HL-60/S4 treated with phorbol 12-myristate 13-acetate at 8.2 ng/mL for 4 days and 3 days (cell line): ENCODE results near the gene ANKFY1.

Experiments used
- in situ Hi-C: fragments of 300-500 bp; cut with MboI; formaldehyde crosslinking; loops from 2 replicates; pipeline ENCODE4 v1.15.0; 2022; ENCODE audit warnings: low sequenced_read_pairs

Gene ANKFY1

DNA sequence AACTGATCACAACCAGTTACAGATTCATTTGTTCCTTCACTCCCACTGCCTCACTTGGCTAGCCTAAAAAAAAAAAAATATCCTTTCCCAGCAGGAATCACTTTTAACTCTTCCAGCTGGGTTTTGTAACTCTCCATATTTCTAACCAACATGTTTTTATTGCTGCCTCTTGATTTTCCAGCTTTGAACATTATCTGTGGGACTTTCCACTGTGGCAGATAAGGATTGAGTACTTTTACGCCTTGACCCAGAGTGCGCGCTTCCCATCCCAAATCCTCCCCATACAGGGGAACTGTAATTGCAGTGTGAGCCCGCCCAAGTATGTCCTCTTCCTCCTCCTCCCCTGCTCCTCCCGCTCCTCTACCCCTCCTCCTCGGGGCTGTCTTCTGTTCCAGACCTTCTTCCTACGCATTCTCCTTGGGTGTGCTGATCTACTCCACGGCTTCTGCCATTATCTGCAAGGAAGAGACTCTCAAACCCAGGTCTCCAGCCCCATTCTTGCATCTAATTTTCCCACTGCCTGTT lies 77.4 kb downstream of the ANKFY1 start:
- in situ Hi-C loops: no loop called here

DNA sequence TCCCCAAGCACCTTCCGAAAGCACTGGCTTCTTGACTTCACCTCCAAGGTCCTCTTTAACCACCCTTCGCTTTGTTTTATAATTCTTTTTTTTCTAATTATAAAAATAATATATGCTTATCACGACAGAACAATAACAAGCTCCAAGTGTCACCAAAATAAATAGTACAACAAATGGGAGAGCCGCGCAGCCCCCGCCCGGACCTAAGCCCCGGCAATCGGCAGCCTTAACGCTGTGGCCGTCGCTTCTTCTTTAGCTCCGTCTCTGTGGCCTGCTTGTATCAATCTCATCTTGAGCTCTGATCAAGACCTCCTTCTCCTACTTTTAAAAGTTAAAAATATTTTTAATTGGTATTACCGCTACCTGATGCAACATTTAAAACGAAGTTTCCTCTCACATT lies 78.1 kb downstream of the ANKFY1 start:
- in situ Hi-C loops: no loop called here

DNA sequence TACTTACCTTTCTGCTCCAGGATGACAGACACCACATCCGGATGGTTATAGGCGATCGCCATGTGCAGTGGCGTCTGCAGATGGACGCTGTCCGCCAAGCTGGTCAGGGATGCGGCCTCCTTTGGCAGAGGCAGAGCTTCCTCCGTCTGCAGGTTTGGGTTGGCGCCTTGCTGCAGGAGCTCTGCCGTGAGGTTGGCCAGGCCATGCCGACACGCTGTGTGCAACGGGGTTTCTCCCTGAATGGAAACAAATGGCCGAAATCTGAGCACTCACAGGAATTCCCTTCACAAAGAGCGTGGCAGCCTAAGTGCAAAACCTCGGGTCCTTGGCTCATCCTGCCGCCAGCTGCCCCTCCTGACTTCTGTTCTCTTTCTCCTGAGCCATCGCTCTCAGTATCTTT lies 79.0 kb downstream of the ANKFY1 start:
- in situ Hi-C loops: no loop called here

DNA sequence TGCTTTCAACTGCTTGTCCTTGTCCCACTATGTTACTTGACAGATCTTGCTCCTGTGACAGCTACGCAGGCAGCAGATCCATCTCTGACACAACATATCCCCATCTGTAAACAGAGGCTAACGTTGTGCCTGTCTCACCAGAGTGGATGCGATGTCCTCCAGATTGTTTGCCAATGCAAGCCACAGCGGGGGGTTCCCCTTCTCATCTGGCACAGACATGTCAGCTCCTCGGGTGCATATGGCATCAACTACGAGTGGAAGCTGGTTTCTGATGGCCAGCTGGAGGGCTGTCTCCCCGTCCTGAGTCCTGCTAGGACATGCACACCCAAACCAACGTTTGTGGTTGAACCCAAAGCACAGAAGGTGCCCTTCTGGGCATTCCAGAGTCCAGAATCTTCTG lies 81.7 kb downstream of the ANKFY1 start:
- in situ Hi-C loops: no loop called here

DNA sequence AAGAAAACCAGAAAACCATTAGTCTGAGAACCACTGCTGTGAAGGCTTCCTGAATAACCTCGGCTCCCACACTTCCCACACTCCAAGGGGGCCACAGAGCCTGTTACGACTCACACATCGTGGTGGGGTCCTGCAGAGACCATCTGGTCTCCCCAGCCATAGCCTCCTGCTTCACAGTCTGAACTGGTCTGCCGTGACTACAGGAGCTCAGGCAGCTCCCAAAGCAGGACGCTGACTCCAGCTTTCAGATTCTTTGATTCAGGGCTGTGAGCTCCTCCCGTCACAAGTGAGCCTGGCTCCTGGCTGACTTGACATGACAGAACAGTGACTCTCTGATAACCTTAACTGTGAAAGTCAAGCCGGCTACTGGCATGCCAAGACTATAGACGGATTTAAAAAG lies 83.0 kb downstream of the ANKFY1 start:
- in situ Hi-C loops: no loop called here

DNA sequence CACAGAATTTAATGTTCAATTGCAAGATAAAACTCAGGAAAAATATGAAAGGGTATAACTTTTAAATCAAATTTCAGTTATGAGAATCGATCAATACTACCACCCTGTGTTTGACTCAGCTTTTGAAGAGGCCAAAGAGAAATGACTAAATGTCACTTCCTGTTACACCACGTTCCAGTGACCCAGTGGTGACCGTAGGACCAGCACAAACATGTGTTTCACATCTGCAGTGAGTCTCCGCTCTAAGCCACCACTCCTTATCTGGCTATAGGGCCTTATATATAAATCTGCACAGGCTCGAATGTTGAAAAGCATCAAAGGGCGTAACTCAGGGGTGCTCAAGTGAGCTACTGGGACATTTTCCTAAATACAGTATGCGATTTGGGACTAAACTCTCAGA lies 84.7 kb downstream of the ANKFY1 start:
- in situ Hi-C loops: no loop called here

DNA sequence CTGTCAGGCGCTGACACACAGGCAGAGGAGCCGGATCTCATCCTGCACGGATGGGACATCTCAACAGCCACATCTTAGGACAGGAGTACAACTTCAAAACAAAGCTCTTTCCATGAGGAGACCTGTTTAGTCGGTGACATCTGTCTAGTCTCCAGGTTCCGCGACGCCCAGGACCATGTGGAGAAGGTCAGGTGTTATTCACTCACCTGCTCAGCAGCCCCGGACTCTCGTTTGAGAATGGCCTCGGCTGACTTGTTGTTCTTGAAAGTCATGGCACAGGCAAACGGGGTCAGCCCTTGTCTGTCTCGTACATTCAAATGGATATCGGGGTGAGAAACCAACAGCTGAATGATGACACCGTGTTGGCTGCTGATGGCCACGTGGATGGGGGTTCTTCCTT lies 85.1 kb downstream of the ANKFY1 start:
- in situ Hi-C loops: no loop called here

DNA sequence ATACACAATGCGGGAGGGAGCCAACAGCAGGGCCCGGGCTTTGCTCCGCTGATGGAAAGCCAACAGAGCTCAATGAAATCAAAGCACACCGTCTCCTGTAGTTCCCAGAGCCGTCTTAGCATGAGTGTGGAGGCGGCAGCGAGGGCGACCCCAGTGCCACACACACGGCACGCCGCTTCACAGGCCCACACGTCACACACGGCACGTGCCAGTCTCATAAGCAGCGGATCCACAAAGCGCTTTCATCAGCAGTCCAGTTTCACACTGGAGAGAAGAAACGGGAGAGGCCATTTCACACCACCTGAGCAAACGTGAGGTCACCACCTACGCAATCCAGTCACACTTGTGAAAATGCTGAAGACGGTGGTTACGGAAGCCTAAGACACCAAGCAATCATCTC lies 86.0 kb downstream of the ANKFY1 start:
- in situ Hi-C loops: no loop called here

DNA sequence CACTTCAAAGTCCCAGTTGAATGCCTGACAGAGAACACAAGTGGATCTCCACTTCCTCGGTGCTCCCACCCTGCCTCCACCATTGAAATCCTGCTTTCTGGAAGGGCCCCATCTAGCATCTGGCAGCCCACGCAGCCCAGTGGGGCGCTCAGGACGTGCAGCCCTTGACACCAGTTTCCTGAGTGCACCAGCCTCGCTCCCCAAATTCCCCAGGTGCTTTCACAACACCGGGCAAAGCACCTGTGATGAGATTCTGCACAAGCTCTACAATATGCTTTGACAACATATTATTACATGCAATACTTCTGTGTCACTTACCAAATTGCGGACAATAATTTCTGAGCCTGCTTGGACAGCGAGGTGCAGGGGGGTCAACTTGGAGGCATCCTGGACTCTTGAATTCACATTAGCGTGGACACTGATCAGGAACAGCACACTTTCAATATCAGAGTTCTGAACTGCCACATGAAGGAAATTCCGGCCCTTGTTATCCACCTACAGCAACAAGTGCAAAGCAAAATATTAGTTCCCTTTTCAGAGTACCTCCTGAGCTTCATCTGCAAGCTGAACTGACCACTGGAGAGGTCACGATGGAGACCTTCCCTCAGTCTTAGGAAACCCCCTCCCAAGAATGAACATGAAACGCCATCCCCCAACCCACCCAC lies 86.8 kb downstream of the ANKFY1 start:
- in situ Hi-C loops: no loop called here

DNA sequence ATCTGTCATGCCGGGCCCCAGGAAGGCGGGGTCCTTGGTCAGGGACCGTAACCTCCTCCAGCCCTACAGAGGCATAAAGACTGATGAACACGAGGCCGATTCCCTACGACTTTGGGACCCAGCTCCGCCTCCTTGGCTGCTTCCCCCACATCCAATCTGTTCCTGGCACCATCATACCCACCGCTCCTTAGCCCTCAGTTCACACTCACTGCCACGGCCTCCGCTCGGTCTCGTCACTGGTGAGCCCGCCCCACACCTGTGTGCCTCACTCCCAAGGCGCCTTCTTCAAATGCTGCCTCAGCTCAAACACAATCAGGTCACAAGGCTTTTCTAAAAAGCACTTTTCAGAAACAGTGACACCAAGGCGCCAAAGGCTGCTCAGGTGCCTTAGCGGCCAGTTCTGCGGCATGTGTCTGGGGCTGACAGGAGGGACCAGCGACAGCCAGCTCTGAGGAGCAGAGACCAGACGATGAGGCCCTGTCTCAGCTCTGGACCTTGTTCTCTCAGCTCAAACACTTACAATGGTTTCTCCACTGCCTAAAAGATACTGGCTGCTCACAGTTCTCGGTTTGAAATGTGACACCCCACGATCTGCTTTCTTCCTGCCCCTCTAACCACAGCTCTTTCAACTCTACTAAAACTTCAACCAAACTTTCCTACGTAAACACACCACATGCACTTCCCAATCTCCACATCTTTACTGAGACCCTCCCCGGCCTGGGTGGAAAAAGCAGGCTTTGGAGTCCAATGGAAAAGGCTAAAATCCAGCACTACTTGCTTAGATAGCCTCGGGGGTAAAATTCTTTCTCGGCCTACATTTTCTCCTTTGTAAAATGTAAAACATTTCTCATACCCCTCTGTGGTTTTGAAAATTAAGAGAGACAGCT lies 87.6 kb downstream of the ANKFY1 start:
- in situ Hi-C loops: no loop called here

DNA sequence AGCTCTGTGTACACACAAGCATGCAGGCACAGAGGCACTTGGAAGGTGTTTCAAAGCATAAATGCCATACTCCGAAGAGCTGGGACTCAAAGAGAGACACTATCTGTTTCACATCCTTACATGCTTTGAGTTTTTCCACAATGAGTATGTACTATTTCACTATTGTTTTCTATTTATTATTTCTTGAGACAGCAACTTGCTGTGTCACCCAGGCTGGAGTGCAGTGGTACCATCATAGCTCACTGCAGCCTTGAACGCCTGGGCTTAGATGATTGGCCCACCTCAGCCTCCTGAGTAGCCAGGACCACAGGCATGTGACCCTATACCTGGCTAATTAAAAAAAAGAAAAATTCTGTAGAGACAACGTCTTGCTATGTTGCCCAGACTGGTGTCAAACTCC lies 89.2 kb downstream of the ANKFY1 start:
- in situ Hi-C loops: no loop called here

DNA sequence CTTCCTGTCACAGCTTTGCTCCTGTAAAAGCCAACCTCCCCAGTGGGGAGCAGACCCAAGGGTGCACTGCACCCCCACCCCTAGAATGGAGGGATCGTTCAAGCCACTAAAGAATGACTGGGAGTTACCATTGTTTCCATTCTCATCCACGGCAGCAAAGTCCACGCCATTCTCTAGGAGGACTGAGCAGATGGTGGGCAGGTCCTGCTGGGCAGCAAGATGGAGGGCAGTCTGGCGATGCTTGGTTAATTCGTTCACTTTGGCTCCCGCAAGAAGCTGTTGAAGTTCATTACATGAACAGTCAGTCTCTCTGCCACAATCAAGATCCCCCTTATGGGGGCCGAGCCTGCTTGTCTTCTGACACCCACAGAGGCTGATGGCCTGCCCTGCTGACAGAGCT lies 90.0 kb downstream of the ANKFY1 start:
- in situ Hi-C loops: no loop called here

DNA sequence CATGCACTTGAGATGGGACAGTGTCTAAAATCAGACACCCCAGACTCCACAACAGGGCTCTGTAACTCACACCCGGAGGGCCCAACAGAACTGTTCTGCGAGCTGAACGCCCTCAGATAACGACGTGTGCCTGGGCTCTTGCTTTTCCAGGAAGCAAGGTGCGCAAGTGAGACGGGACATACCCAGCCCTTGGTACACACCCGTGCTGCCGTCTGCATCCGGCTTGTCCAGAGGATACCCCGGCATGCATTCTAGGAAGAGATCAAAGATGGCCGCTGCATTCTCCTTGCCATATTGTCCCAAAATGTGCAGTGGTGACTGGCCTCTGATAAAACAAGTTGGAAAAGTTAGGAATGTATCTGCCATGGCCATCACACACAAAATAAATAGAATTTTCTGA lies 91.4 kb downstream of the ANKFY1 start:
- in situ Hi-C loops: no loop called here

DNA sequence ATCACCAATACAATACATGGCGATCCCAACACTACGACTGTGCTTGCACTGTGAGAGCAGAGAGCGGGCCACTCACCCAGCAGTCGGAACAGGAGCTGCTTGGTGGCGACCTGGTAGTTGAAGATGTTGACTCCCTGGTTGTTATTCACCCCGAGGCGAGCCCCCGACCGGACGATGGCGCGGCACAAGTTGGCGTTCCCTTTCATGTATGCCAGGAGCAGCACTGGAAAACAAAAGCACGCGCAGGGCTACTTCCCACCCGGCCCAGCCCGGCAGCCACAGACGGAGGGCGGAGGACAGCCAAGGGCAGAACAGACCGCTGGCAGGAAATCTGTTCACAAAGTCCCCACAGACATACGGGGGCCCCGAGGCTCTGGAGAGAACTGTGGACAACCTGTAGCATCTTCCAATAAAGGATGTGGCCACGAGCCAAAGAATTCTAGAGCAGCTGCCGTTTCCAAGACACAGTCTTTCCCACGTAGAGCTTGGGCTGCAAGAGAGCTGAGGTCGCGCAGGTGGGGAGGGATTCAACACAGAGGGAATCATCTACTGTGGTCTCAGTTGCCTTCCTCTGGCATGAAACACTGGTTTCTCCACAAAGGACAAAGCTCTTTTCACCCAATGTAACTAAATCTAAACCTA lies 93.0 kb downstream of the ANKFY1 start:
- in situ Hi-C loops: no loop called here

DNA sequence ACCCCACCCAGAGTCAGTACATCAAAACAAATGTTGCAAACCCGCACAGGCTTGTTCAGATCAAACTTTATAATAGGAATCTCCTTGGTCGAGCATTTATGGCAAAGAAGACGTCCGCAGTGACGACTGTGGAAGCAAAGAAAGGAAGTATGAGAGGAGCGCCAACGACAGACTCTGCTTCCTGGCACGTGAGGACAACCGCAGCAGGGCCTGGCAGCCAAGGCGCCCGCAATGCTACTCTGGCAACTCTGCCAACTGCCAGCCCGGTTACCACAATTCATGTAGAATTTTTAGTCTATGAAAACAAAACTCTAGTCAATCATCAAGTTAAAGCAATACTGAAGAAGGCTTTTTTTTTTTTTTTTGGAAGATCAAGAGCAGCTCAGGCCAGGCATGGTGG lies 96.0 kb downstream of the ANKFY1 start:
- in situ Hi-C loops: no loop called here

DNA sequence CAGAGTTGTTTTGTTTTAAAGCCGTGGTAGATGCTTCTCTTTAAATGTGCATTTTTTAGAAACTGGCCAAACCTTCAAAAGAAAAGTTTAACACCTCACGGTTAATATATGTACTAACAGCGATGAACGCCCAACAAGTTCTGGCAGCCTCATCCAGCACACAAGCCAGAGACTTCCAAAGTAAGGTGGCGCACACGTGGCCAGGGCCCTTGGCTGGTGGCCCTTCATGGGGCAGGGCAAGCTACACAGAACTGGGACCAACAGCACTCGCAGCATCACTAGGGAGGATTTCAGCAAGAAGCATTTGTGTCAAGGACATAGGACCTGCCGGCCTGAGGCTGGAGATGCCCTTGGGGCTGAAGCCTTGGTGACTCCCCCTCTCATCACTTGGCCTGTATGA lies 97.4 kb downstream of the ANKFY1 start:
- in situ Hi-C loops: no loop called here

DNA sequence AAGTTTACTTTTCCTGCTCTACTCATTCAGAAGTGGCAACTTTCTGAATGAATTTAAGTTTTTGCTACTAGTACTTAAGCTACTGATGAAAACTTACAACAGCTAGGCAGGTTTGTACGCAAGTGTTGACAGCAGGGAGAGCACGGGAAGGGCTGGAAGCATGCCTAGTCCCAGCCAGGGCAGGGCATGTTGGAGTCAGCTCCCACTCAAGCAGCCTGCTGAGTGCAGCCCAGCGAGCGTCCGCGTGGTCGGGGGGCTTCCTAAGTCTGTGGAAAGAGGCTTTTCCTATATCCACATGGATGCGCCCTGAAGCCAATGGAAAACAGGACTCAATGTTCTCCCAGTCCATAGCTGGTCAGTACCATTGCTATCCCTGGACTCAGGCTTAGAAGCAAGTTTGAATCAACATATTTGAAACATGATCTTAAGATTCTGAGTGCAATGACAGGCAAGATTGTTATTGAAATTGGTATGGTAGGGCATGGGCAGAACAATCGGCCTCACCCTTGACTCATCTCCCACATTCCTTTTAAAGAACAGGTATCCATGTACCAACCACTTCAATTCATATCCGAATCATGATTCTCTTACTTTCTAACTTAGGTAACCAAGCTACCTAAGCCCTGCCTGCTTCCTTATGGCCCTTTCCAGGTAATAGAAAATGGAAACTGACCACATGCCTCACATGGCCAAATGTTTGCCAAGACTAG lies 98.3 kb downstream of the ANKFY1 start:
- in situ Hi-C loops: no loop called here

DNA sequence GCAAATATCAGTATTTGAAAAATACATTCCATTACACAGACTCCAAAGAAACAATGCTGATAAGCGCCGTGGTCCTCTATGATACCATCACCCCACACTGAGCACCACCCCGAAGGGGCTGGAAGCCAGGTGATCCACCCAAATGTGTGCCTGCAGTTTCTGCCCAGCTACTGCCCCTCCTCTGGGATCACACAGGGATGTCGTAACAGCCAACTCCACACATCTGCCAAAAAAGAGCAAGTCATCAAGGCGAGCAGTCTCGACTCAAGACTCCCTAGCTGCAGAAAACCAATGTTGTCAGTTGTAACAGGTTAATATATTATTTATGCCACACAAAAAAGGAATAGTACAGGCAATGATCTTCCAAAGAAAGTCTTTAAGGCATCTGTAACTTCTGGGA lies 99.8 kb downstream of the ANKFY1 start:
- in situ Hi-C loops: no loop called here

DNA sequence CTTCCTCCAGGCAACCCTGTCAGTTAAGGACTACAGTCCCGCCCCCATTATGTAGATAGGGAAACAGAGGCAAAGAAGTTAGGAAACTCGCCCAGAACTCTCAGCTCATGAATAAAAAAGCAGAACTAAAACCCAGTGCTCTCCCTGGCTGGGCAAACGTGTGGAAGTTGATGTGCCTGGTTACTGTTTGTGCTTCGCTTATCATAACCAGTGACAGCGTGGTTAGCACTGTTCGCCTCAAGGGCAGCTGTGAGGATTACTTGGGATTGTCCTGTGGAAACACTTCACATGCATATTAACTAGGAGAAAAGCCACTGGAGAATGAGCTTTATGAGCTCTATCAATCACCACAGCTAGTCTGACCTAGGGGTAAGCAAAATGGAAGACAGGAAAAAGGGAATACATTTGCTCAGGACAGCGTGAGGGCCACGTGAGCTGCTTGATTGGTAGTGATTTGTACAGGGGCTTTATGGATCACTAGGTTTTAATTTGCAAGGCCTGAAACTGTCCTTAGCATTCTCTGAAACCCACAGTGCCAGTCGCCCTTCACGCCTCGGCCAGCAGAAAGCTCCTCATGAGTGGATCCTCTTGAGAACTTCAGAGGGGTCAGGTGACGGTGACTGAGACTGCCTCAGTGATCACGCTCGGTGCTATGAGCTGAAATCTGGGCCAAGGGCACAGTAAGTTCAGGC lies 100.9 kb downstream of the ANKFY1 start:
- in situ Hi-C loops: no loop called here

DNA sequence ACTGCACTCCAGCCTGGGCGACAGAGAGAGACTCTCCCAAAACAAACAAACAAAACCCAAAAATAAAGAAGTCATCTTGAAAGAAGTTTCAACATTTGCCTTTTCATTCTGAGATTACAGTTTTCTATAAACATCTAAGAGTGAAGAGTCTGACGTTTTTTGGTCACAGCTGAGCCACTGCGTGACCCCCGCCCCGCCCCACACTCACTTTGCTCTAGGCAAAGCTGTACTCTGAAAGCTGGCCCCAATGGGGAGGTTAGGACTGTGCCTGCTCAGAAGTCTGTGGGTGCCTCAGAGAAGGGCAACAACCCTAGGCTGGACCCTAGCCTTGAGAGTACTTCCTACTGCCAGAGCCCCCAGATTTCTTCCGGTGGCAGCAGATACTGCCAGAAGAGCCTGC lies 101.5 kb downstream of the ANKFY1 start:
- in situ Hi-C loops: no loop called here

DNA sequence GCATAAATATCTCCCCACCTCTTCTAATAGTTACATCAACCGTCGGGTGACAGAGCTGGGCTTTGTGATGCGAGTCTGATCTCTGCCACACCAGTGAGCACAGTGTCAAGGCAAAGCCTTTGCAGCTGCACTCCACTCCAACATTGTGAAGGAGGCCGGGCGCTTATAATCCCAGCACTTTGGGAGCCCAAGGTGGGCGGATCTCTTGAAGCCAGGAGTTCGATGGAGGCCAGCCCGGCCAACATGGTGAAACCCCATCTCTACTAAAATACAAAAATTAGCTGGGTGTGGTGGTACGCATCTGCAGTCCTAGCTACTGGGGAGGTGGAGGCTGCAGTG lies 101.8 kb downstream of the ANKFY1 start:
- in situ Hi-C loops: no loop called here
